Neutrophil (primary cell): ENCODE measurements around the gene RBM4.

ENCODE experiments used
- H3K27ac ChIP-seq: fragments of 200-600 bp; sonication (generic); 2 replicates; pipeline ENCODE4 v1.5.1; 2016; ENCODE audit warnings: mild to moderate bottlenecking, moderate library complexity
- H3K27me3 ChIP-seq: fragments of 200-600 bp; sonication (generic); 2 replicates; pipeline ENCODE4 v1.6.0; 2016; ENCODE audit warnings: mild to moderate bottlenecking
- H3K36me3 ChIP-seq: fragments of 200-600 bp; sonication (generic); 2 replicates; pipeline ENCODE4 v1.5.1; 2017
- H3K4me1 ChIP-seq, 2 experiments: fragments of 200-600 bp in 1 of 2; sonication (generic) in 1 of 2; 1 replicate in 1 of 2; 2 replicates in 1 of 2; pipeline versions ENCODE4 v1.5.1 to v1.6.1; 2013 to 2016; ENCODE audit warnings: low read depth in 1 of 2, low read length in 1 of 2, mild to moderate bottlenecking in 1 of 2, moderate library complexity in 1 of 2; ENCODE audit not compliant: control insufficient read depth in 1 of 2, insufficient read depth in 1 of 2
- H3K4me3 ChIP-seq, 2 experiments: fragments of 200-600 bp in 1 of 2; sonication (generic) in 1 of 2; 1 replicate in 1 of 2; 2 replicates in 1 of 2; pipeline ENCODE4 v1.5.1; 2013 to 2016; ENCODE audit warnings: low read depth in 1 of 2, low read length in 1 of 2, mild to moderate bottlenecking in 1 of 2, moderate library complexity in 1 of 2
- H3K9me3 ChIP-seq: fragments of 200-600 bp; sonication (generic); 2 replicates; pipeline ENCODE4 v1.5.1; 2016
- TF ChIP-seq, protein P1 (sequence below): fragments of 200-600 bp; sonication (generic); IDR thresholded peaks from 2 replicates; pipeline ENCODE4 v1.5.1; 2016; ENCODE audit warnings: antibody characterized with exemption

RBM4 gene

DNA sequence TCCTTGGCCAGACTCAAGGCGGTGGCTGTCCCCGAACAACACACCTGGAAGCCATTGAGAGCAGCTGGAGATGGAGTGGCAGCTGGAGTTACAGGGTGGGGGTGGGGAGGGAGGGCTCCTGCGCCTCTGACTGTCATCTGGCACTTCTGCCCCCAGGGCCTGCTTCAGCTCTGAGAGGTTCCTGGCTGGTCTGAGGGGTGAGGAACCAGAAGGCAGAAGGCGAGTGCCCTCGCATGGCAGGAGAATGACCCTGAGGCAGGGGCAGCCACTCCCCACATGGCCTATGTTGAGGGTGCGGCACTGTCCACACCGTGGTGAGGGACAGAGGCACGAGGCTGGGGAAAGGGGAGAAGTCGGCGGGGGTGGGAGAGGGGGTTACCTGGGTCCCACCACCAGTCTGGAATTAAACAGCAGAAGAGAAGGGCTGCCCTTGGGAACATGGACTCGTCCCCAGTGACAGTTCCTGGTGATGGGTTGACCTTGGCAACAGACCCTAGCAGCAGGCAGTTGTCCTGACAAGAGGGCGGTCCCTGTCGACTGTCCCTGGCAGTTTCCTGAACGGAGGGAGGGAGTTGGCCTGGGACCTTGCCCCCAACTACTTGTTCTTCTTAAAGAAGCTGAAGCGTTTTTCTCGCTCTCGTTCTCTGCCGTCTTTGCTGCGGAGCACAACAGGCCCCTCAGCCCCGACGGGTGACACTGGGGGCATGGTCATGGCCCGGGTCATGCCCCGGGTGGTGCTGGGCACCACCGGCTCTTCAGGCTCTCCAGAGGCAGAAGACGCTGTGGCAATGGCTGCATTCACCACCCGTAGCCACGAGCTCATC lies 47.0 kb downstream of the RBM4 start:
- no peaks in the 10 kb centered on the region for H3K27me3 ChIP-seq
- H3K27ac ChIP-seq: no peak overlapping the region
- no peaks in the 10 kb centered on the region for H3K4me1 ChIP-seq
- no peak overlapping the region for H3K4me3 ChIP-seq
- H3K36me3 ChIP-seq: no peaks in the 10 kb centered on the region
- TF ChIP-seq, protein P1, sequence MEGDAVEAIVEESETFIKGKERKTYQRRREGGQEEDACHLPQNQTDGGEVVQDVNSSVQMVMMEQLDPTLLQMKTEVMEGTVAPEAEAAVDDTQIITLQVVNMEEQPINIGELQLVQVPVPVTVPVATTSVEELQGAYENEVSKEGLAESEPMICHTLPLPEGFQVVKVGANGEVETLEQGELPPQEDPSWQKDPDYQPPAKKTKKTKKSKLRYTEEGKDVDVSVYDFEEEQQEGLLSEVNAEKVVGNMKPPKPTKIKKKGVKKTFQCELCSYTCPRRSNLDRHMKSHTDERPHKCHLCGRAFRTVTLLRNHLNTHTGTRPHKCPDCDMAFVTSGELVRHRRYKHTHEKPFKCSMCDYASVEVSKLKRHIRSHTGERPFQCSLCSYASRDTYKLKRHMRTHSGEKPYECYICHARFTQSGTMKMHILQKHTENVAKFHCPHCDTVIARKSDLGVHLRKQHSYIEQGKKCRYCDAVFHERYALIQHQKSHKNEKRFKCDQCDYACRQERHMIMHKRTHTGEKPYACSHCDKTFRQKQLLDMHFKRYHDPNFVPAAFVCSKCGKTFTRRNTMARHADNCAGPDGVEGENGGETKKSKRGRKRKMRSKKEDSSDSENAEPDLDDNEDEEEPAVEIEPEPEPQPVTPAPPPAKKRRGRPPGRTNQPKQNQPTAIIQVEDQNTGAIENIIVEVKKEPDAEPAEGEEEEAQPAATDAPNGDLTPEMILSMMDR: no peak
- no peaks in the 10 kb centered on the region for H3K9me3 ChIP-seq

DNA sequence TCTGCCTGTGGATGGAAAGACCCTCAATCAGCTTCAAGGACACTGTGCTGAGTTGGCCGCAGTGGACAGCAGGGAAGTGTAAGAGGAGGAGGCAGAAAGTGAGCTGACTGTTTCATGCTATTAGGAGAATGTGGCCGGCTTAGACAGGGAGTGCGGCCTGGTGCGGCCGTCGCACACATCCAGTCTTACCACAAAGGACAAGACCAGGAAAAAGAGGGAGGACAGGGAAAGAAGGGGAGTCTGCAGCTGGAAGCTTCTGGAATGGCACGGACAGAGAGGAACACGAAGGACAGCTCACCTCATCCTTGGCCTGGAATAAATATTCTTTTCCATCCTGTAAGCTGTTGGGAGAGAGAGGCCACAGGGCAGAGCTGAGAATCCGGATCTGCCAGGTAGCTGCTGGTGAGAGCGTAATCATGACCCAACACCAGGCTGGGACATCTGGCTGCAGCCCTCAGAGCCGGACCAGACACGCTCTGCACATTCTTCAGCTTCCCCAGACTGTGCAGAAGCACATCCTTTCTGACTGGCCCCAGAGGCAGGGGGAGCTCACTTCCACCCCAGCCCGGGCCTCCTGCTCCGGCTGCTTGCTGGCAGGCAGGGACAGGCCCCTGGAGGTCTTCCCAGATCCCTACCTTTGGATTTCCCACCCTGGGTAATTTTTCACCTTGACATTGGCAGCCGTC lies 47.7 kb downstream of the RBM4 start:
- Histone ChIP-seq H3K27me3 (no peaks in the 10 kb centered on the region), H3K4me3 (no peak overlapping the region), H3K27ac (no peak overlapping the region), H3K36me3 (no peaks in the 10 kb centered on the region), H3K9me3 (no peaks in the 10 kb centered on the region), H3K4me1 (no peaks in the 10 kb centered on the region)
- TF ChIP-seq, protein P1: no peak

DNA sequence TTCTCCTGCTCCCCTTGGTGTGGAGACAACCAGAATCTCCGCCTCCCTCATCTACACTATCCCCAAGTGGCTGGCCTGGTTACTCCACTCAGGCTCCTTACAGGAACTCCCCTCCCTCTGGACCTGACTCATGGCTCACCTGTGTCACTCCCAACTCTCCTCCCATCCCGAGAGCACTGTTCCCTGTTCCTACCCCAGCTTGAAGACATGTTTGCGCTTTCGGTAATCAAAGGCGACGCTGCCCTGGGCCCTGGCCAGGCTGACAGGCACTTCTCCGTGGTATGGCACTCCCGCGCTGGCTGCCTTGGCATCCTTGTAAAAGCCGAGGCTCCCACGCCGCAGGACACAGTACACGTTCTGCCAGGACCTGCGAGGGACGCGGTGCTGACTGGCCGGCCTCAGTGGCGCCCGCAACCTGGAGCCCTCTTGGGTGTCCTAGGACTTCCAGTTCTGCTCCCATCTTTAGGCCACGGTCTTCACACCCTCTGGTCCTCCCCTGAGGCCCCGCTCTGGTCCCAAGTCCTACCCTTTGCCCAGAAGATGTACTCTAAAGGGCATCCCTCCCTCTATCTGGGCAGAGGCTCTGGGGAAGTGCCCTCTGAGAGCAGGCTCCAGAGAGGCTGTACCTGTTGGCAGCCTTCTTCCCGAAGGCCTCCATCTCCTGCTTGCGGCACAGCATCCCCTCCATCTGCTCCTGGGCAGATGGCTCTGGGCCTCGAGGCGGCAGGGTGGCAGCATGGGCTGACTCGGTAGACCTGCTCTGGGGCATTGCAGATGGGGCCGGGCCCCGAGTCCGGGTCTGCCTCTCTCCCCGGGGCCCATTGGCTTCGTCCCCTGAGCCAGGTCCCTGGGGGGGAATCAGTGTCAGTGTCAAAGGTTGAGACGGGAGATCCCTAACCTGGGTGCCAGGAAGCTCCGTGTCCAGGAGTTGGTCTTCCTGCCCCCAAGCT lies 48.6 kb downstream of the RBM4 start:
- H3K27ac ChIP-seq: no peak overlapping the region
- TF ChIP-seq, protein P1: no peak
- H3K27me3 ChIP-seq: no peaks in the 10 kb centered on the region
- no peak overlapping the region for H3K4me3 ChIP-seq
- H3K9me3 ChIP-seq: no peaks in the 10 kb centered on the region
- no peaks in the 10 kb centered on the region for H3K4me1 ChIP-seq
- no peaks in the 10 kb centered on the region for H3K36me3 ChIP-seq

DNA sequence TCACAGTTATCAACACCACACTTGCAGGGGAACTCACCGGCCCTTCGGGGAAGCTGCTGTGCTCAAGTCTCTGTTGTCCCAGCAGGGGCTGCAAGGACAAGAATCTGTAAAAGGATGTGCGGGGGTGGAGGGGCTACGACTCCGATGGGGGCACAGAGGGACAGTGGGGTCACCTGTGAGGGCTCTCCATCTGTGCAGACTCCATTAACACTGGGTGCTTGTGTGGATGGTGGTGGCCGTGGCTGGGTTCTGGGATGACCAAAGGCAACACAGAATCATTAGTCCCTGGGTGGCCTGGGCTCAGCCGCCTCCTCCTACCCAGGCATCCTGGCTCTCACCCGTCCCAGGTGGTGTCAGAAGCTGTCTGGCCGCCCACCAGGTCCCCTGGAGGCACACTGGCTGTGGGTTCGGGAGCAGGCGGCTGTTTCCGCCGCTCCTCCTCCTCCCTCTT lies 49.4 kb downstream of the RBM4 start:
- Histone ChIP-seq H3K27me3 (no peaks in the 10 kb centered on the region), H3K27ac (no peak overlapping the region), H3K36me3 (no peaks in the 10 kb centered on the region), H3K4me1 (no peaks in the 10 kb centered on the region), H3K9me3 (no peaks in the 10 kb centered on the region), H3K4me3 (no peak overlapping the region)
- TF ChIP-seq, protein P1: no peak
